ENCODE measurements around the gene ZBTB16.

- no peak for TF ChIP-seq EZH2 (IDR thresholded peaks at IDR 0.05; ENCODE audit: borderline replicate concordance, insufficient read depth, low read length, poor library complexity, severe bottlenecking)
- no peak for TF ChIP-seq CTCF (IDR thresholded peaks at IDR 0.05; ENCODE audit: poor library complexity, severe bottlenecking)
- TF ChIP-seq EP300 (conservative IDR thresholded peaks at IDR 0.05; ENCODE audit: poor library complexity, severe bottlenecking) = no peak
- TF ChIP-seq REST (IDR thresholded peaks at IDR 0.05; ENCODE audit: borderline replicate concordance) = no peak
- no peak for TF ChIP-seq TAF1 (IDR thresholded peaks at IDR 0.05; ENCODE audit: low read depth)
- TF ChIP-seq RAD21 (conservative IDR thresholded peaks at IDR 0.05) = no peak
- no peak for TF ChIP-seq SMC3 (conservative IDR thresholded peaks at IDR 0.05; ENCODE audit: poor library complexity)
- TF ChIP-seq MXI1 (conservative IDR thresholded peaks at IDR 0.05; ENCODE audit: poor library complexity, severe bottlenecking) = no peak
- TF ChIP-seq POLR2AphosphoS5 (IDR thresholded peaks at IDR 0.05) = no peak
These were observed 136.6 kb downstream of the ZBTB16 start for GRCh38 chr11:114195981-114196731.
